Neural cell (in vitro differentiated cells): ENCODE data around the gene PAX2. TPM values are rescaled to one million over a fixed set of nuclear protein-coding genes. Genes with fewer than 3 reads are reported as not detected.

Experiments
- H2AFZ ChIP-seq: fragments of 200-600, 300-800 bp; sonication (generic), shearing (Covaris generic); 2 replicates; pipeline ENCODE4 v1.6.0; 2014; ENCODE audit warnings: low read depth, mild to moderate bottlenecking, antibody characterized with exemption, low read length, moderate library complexity
- H3F3A ChIP-seq: fragments of 200-600 bp; shearing (Covaris generic); 2 replicates; pipeline ENCODE4 v1.6.1; 2016; ENCODE audit warnings: mild to moderate bottlenecking, moderate library complexity, mixed read lengths, antibody characterized with exemption, low read length; ENCODE audit not compliant: insufficient read depth, poor library complexity, severe bottlenecking
- H3K27ac ChIP-seq: fragments of 200-600, 300-800 bp; sonication (generic), shearing (Covaris generic); 2 replicates; pipeline ENCODE4 v1.5.1; 2014; ENCODE audit warnings: mild to moderate bottlenecking, low read length, moderate library complexity
- H3K27me3 ChIP-seq: fragments of 300-800, 200-600 bp; sonication (generic), shearing (Covaris generic); 2 replicates; pipeline ENCODE4 v1.6.0; 2014; ENCODE audit warnings: mild to moderate bottlenecking, low read depth, low read length, moderate library complexity; ENCODE audit not compliant: insufficient read depth
- H3K36me3 ChIP-seq: fragments of 300-800, 200-600 bp; sonication (generic), shearing (Covaris generic); 2 replicates; pipeline ENCODE4 v1.5.1; 2014; ENCODE audit warnings: mild to moderate bottlenecking, antibody characterized with exemption, low read length, moderate library complexity; ENCODE audit not compliant: insufficient read depth
- H3K4me2 ChIP-seq: fragments of 300-800, 200-600 bp; sonication (generic), shearing (Covaris generic); 2 replicates; pipeline ENCODE4 v1.6.0; 2014; ENCODE audit warnings: mild to moderate bottlenecking, low read length
- H3K4me3 ChIP-seq: fragments of 300-800, 200-600 bp; sonication (generic), shearing (Covaris generic); 2 replicates; pipeline ENCODE4 v1.5.1; 2014; ENCODE audit warnings: mild to moderate bottlenecking, low read length, moderate library complexity
- H3K79me2 ChIP-seq: fragments of 200-600 bp; shearing (Covaris generic); replicated peaks from 2 replicates; pipeline ENCODE4 v1.6.0; 2014; ENCODE audit warnings: mild to moderate bottlenecking, low read length, moderate library complexity; ENCODE audit not compliant: insufficient read depth
- H3K9ac ChIP-seq: fragments of 300-800, 200-600 bp; sonication (generic), shearing (Covaris generic); 2 replicates; pipeline ENCODE4 v1.6.1; 2016; ENCODE audit warnings: mild to moderate bottlenecking, low read length, mixed read lengths
- H3K9me2 ChIP-seq: fragments of 200-600 bp; shearing (Covaris generic); 2 replicates; pipeline ENCODE4 v1.6.1; 2016; ENCODE audit warnings: mild to moderate bottlenecking, low read length, mixed read lengths; ENCODE audit not compliant: insufficient read depth
- H3K9me3 ChIP-seq: fragments of 200-600, 300-800 bp; sonication (generic), shearing (Covaris generic); 2 replicates; pipeline ENCODE4 v1.6.1; 2016; ENCODE audit warnings: mild to moderate bottlenecking, mixed run types, low read length, moderate library complexity, mixed read lengths
- H4K20me1 ChIP-seq: fragments of 200-600 bp; shearing (Covaris generic); 2 replicates; pipeline ENCODE4 v1.6.1; 2016; ENCODE audit warnings: mild to moderate bottlenecking, mixed run types; ENCODE audit not compliant: insufficient read depth
- EP300 ChIP-seq: fragments of 450-650 bp; conservative IDR thresholded peaks from 2 replicates; pipeline ENCODE4 v1.6.1; 2014; ENCODE audit warnings: antibody characterized with exemption, mild to moderate bottlenecking, moderate library complexity; ENCODE audit not compliant: poor library complexity, severe bottlenecking
- EZH2 ChIP-seq: fragments of 200-600, 300-800 bp; shearing (Covaris generic), sonication (generic); IDR thresholded peaks from 2 replicates; pipeline ENCODE4 v1.6.1; 2014; ENCODE audit warnings: antibody characterized with exemption, low read length, borderline replicate concordance, mild to moderate bottlenecking; ENCODE audit not compliant: insufficient read depth, poor library complexity, severe bottlenecking
- MXI1 ChIP-seq: fragments of 450-650 bp; conservative IDR thresholded peaks from 2 replicates; pipeline ENCODE4 v1.6.1; 2014; ENCODE audit warnings: antibody characterized with exemption, mild to moderate bottlenecking; ENCODE audit not compliant: poor library complexity, severe bottlenecking
- POLR2AphosphoS5 ChIP-seq: IDR thresholded peaks from 2 replicates; pipeline ENCODE4 v1.6.1; 2012
- RAD21 ChIP-seq: fragments of 450-650 bp; conservative IDR thresholded peaks from 2 replicates; pipeline ENCODE4 v1.6.1; 2014; ENCODE audit warnings: antibody characterized with exemption, mild to moderate bottlenecking, moderate library complexity
- SMC3 ChIP-seq: fragments of 450-650 bp; conservative IDR thresholded peaks from 2 replicates; pipeline ENCODE4 v1.6.1; 2014; ENCODE audit warnings: antibody characterized with exemption, mild to moderate bottlenecking, moderate library complexity; ENCODE audit not compliant: poor library complexity
- TAF1 ChIP-seq: IDR thresholded peaks from 2 replicates; pipeline ENCODE4 v1.6.1; 2012; ENCODE audit warnings: low read depth
- polyA plus RNA-seq: library from polyadenylated mRNA; depleted of rRNA; stranded (reverse); fragments of >200 nt; gene quantifications from 2 replicates; pipeline ENCODE4 v1.2.3, GENCODE V29; 2014
- TF ChIP-seq, protein P1 (sequence below): fragments of 450-650 bp; IDR thresholded peaks from 2 replicates; pipeline ENCODE4 v1.5.1; 2014; ENCODE audit warnings: antibody characterized with exemption, mild to moderate bottlenecking, moderate library complexity; ENCODE audit not compliant: poor library complexity, severe bottlenecking
- TF ChIP-seq, protein P2 (sequence below): IDR thresholded peaks from 2 replicates; pipeline ENCODE4 v1.6.1; 2012; ENCODE audit warnings: borderline replicate concordance

The PAX2 gene
- polyA plus RNA-seq, 1 donor from 2014 or later, result not detected

DNA sequence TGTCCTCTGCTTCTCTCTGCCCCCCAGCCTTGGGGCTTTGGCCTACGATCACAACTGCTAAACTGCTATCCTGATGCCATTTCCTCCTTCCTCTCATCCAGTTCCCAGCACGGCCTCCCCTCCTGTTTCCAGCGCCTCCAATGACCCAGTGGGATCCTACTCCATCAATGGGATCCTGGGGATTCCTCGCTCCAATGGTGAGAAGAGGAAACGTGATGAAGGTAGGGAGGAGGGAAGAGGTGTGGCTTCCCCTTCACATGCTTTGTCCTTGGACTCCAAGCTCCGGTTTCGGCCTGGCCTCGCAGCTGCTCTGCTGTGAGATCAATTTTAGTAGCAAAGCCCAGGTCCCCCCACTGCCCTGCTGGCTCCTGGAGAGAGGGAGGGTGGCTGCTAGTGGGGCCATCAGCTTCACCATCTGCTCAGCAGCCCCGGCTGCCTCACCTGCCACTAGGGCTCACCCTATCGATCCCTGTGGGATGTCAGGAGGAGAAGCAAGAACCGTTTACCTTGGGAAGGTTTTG is 35.8 kb downstream of the PAX2 start:
- Histone ChIP-seq H3K27ac (no peak overlapping the region), H3K36me3 (no peaks in the 10 kb centered on the region), H3K9ac (no peak overlapping the region), H3K4me3 (no peak overlapping the region), H3K9me2 (no peaks in the 10 kb centered on the region), H3K9me3 (peaks cover 7% of the 10 kb centered on the region), H4K20me1 (no peaks in the 10 kb centered on the region), H3F3A (no peaks in the 10 kb centered on the region), H2AFZ (no peak overlapping the region), H3K79me2 (no peaks in the 10 kb centered on the region), H3K4me2 (no peak overlapping the region), H3K27me3 (peaks cover 7% of the 10 kb centered on the region)
- TF ChIP-seq POLR2AphosphoS5, result no peak
- TF ChIP-seq, protein P1, sequence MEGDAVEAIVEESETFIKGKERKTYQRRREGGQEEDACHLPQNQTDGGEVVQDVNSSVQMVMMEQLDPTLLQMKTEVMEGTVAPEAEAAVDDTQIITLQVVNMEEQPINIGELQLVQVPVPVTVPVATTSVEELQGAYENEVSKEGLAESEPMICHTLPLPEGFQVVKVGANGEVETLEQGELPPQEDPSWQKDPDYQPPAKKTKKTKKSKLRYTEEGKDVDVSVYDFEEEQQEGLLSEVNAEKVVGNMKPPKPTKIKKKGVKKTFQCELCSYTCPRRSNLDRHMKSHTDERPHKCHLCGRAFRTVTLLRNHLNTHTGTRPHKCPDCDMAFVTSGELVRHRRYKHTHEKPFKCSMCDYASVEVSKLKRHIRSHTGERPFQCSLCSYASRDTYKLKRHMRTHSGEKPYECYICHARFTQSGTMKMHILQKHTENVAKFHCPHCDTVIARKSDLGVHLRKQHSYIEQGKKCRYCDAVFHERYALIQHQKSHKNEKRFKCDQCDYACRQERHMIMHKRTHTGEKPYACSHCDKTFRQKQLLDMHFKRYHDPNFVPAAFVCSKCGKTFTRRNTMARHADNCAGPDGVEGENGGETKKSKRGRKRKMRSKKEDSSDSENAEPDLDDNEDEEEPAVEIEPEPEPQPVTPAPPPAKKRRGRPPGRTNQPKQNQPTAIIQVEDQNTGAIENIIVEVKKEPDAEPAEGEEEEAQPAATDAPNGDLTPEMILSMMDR, result no peak
- no peak for TF ChIP-seq SMC3
- TF ChIP-seq MXI1, result no peak
- TF ChIP-seq TAF1, result no peak
- TF ChIP-seq, protein P2, sequence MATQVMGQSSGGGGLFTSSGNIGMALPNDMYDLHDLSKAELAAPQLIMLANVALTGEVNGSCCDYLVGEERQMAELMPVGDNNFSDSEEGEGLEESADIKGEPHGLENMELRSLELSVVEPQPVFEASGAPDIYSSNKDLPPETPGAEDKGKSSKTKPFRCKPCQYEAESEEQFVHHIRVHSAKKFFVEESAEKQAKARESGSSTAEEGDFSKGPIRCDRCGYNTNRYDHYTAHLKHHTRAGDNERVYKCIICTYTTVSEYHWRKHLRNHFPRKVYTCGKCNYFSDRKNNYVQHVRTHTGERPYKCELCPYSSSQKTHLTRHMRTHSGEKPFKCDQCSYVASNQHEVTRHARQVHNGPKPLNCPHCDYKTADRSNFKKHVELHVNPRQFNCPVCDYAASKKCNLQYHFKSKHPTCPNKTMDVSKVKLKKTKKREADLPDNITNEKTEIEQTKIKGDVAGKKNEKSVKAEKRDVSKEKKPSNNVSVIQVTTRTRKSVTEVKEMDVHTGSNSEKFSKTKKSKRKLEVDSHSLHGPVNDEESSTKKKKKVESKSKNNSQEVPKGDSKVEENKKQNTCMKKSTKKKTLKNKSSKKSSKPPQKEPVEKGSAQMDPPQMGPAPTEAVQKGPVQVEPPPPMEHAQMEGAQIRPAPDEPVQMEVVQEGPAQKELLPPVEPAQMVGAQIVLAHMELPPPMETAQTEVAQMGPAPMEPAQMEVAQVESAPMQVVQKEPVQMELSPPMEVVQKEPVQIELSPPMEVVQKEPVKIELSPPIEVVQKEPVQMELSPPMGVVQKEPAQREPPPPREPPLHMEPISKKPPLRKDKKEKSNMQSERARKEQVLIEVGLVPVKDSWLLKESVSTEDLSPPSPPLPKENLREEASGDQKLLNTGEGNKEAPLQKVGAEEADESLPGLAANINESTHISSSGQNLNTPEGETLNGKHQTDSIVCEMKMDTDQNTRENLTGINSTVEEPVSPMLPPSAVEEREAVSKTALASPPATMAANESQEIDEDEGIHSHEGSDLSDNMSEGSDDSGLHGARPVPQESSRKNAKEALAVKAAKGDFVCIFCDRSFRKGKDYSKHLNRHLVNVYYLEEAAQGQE, result no peak
- TF ChIP-seq RAD21, result no peak

DNA sequence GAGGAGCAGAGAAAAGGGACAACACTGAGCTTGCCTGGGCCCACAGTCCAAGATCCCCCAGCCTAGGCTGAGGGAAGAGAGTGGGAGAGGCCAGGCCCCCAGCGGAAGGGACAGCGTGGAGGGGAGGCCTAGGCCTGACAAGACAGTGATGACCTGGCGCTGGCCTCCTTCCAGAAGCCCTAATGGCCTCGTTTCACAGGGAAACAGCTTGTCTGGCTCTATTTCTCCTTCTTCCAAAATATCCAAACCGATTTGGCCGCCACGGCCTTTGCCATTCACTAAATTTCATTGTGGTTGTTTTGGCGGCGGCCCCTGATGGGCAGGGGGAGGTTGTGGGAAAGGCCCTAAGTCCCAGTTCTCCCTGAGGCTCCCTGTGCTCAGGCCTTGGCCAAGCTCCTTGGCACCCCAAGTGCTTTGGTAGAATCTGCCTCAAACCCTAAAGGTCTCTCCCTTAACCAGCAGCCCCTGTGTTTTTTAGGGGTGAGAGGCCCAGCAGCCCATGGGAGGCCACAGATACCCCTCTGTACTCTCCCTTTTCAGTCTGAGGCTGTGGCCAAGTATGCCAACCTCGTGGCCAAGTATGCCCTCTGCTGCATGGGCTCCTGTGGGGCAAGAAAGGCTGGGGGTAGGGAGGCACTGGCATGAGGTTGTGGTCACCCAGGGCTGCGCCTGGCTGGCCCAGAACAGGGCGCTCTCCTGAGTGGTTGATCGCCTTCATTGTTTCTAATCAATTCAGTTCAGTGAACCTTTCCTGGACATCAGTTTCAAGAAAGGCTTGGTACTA is 37.3 kb downstream of the PAX2 start:
- TF ChIP-seq POLR2AphosphoS5, result no peak
- TF ChIP-seq RAD21, result no peak
- no peak for TF ChIP-seq EP300
- TF ChIP-seq EZH2, result no peak
- Histone ChIP-seq H3K27ac (no peak overlapping the region), H3K79me2 (no peaks in the 10 kb centered on the region), H3K4me2 (no peak overlapping the region), H2AFZ (no peak overlapping the region), H3K9me2 (no peaks in the 10 kb centered on the region), H3K36me3 (no peaks in the 10 kb centered on the region), H4K20me1 (no peaks in the 10 kb centered on the region), H3K27me3 (peaks cover 7% of the 10 kb centered on the region), H3K9ac (no peak overlapping the region), H3F3A (no peaks in the 10 kb centered on the region), H3K4me3 (no peak overlapping the region), H3K9me3 (peaks cover 7% of the 10 kb centered on the region)
